ENCODE measurements around the gene PFKFB4. TPM values are rescaled to one million over a fixed set of nuclear protein-coding genes. Genes with fewer than 3 reads are reported as not detected.

Gene PFKFB4
- total and polyA plus RNA-seq, 10 of the 15 experiments (the other 5 are each of a cell fraction or from before 2014, with no cell fraction given), result 0.37 to 89.1 (median 5.2) TPM

- ChIA-PET SMC1A (ENCODE audit: uncharacterized antibody, unreplicated experiment) (no interaction called here), POLR2A (no interaction called here), CTCF (no interaction called here), RAD21 (ENCODE audit: unreplicated experiment) (no interaction called here)
- peaks cover 21% of the 10 kb centered on the region for H3K79me2 ChIP-seq (ENCODE audit: control insufficient read depth, insufficient read depth, low read length)
- H3K9me3 ChIP-seq (replicated peaks; ENCODE audit: control insufficient read depth, insufficient read depth, low read length), result no peaks in the 10 kb centered on the region
- H3K4me3 ChIP-seq, result no peak overlapping the region
- no peaks in the 10 kb centered on the region for H4K20me1 ChIP-seq (ENCODE audit: control insufficient read depth, insufficient read depth)
- no peak overlapping the region for H3K4me2 ChIP-seq (ENCODE audit: control insufficient read depth, insufficient read depth)
- TF ChIP-seq PAX8 (IDR thresholded peaks at IDR 0.05) (no peak), NFXL1 (IDR thresholded peaks at IDR 0.05; ENCODE audit: borderline replicate concordance) (no peak), KAT2A (conservative IDR thresholded peaks at IDR 0.05; ENCODE audit: control insufficient read depth, low read depth, low read length) (no peak), POLR2AphosphoS5 (IDR thresholded peaks at IDR 0.05; ENCODE audit: low read length) (no peak), GABPA (IDR thresholded peaks at IDR 0.05; ENCODE audit: low read depth) (no peak), ZNF217 (IDR thresholded peaks at IDR 0.05) (no peak), POU2F2 (IDR thresholded peaks at IDR 0.05; ENCODE audit: borderline replicate concordance, low read depth, low read length) (no peak), RAD21 (IDR thresholded peaks at IDR 0.05; ENCODE audit: insufficient read depth, low read depth, low read length) (no peak), PKNOX1 (IDR thresholded peaks at IDR 0.05) (no peak), TCF12 (IDR thresholded peaks at IDR 0.05; ENCODE audit: low read depth, low read length) (no peak), BHLHE40 (IDR thresholded peaks at IDR 0.05; ENCODE audit: borderline replicate concordance in 1 of 2, low read depth in 2 of 2, low read length in 1 of 2) (no peak), ASH2L (IDR thresholded peaks at IDR 0.05; ENCODE audit: borderline replicate concordance, low read depth) (no peak)
- no peak for FAIRE-seq
- H3K36me3 ChIP-seq (ENCODE audit: control insufficient read depth in 2 of 2, insufficient read depth in 2 of 2, low read length in 1 of 2), result no peaks in the 10 kb centered on the region
- H3K9ac ChIP-seq (ENCODE audit: control insufficient read depth, insufficient read depth, low read length), result no peak overlapping the region
- ATAC-seq, result no peak
- WGBS (ENCODE audit: insufficient coverage, insufficient replicate concordance, low lambda C conversion rate, missing lambda C conversion rate), result 94% methylated on average over 11 of the region's 11 CpGs
- intact Hi-C loops (cut with micrococcal nuclease; ENCODE audit: unreplicated experiment) (no loop called here), in situ Hi-C loops (cut with MboI) (no loop called here)
- no peak for DNase-seq (ENCODE audit: low read depth, low spot score)
- H2AFZ ChIP-seq (ENCODE audit: control insufficient read depth, low read depth, low read length), result no peak overlapping the region
- peaks cover 29% of the 10 kb centered on the region for H3K4me1 ChIP-seq (ENCODE audit: control insufficient read depth, insufficient read depth, low read length)
- H3K27ac ChIP-seq (ENCODE audit: control insufficient read depth, insufficient read depth), result no peak overlapping the region
- H3K27me3 ChIP-seq (replicated peaks in 1 of 2; ENCODE audit: control insufficient read depth in 2 of 2, insufficient read depth in 2 of 2, low read length in 1 of 2), result no peaks in the 10 kb centered on the region
- no TSS peak for BruUV-seq (replicated peaks)
Observed at GRCh38 chr3:48475188-48475587, 81.4 kb downstream of the PFKFB4 start.
